Osteoblast (primary cell): ENCODE data around the gene TRAF1. TPM values are rescaled to one million over a fixed set of nuclear protein-coding genes. Genes with fewer than 3 reads are reported as not detected.

Experiments
- DNase-seq: peaks from one replicate; pipeline ENCODE4 v3.0.0; 2011; ENCODE audit warnings: low spot score, mixed read lengths; ENCODE audit not compliant: insufficient read length; ENCODE audit errors: missing footprints
- H2AFZ ChIP-seq: 2 replicates; pipeline ENCODE4 v1.6.0; 2011; ENCODE audit warnings: mild to moderate bottlenecking, low read length
- H3K27ac ChIP-seq: 2 replicates; pipeline ENCODE4 v1.5.1; 2011; ENCODE audit warnings: mild to moderate bottlenecking, low read depth, low read length, moderate library complexity
- H3K27me3 ChIP-seq: 2 replicates; pipeline ENCODE4 v1.6.0; 2012; ENCODE audit warnings: mild to moderate bottlenecking, control low read depth, inconsistent platforms, low read length, moderate library complexity; ENCODE audit not compliant: insufficient read depth
- H3K36me3 ChIP-seq: 2 replicates; pipeline ENCODE4 v1.5.1; 2011; ENCODE audit warnings: mild to moderate bottlenecking, low read length, control low read depth, moderate library complexity; ENCODE audit not compliant: insufficient read depth
- H3K4me1 ChIP-seq: 2 replicates; pipeline ENCODE4 v1.5.1; 2011; ENCODE audit warnings: mild to moderate bottlenecking, low read length, control low read depth, moderate library complexity; ENCODE audit not compliant: insufficient read depth
- H3K4me2 ChIP-seq: 2 replicates; pipeline ENCODE4 v1.6.0; 2011; ENCODE audit warnings: mild to moderate bottlenecking, low read length; ENCODE audit not compliant: insufficient read depth
- H3K4me3 ChIP-seq: fragments of 200-600 bp; sonication (generic); 3 replicates; pipeline ENCODE4 v1.5.1; 2012; ENCODE audit warnings: mild to moderate bottlenecking, low read length, inconsistent platforms; ENCODE audit not compliant: insufficient read depth
- H3K79me2 ChIP-seq: 2 replicates; pipeline ENCODE4 v1.6.0; 2012; ENCODE audit warnings: mild to moderate bottlenecking, low read length, control low read depth, inconsistent platforms; ENCODE audit not compliant: insufficient read depth
- H3K9me3 ChIP-seq: 2 replicates; pipeline ENCODE4 v1.5.1; 2011; ENCODE audit warnings: low read depth, low read length, control low read depth
- H4K20me1 ChIP-seq: 2 replicates; pipeline ENCODE4 v1.6.0; 2012; ENCODE audit warnings: mild to moderate bottlenecking, low read length, control low read depth; ENCODE audit not compliant: insufficient read depth
- total RNA-seq: library from RNA; depleted of rRNA; stranded (reverse); fragments of >200 nt; gene quantifications from 2 replicates; pipeline ENCODE4 v1.2.3, GENCODE V29; 2012
- TF ChIP-seq, protein P1 (sequence below): IDR thresholded peaks from 2 replicates; pipeline ENCODE4 v1.5.1; 2011; ENCODE audit warnings: mild to moderate bottlenecking, low read depth, low read length, moderate library complexity; ENCODE audit errors: extremely low read depth

TRAF1 gene
- total RNA-seq, 1 donor = 1.8 TPM

DNA sequence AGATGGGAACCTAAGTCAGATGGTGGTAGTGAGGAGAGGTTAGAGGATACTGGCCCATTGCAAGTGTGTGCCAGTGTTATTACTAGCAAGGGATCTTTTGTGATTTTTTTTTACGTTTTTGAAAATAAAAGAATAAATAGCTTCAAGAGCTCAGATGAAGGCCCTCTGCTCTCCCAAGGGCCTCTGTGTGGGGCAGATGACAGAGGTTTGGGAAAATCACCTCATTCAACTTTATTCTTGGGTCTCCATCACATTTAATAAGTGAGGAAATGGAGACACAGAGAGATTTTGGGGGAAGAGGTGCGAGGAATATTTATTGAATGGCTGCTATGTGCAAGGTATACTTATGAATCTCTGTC lies 10.1 kb upstream of the TRAF1 start:
- Histone ChIP-seq H3K79me2 (no peaks in the 10 kb centered on the region), H3K27ac (peak overlapping the region; percentile 86), H3K4me1 (peaks cover 59% of the 10 kb centered on the region), H3K9me3 (no peaks in the 10 kb centered on the region), H3K4me2 (no peak overlapping the region), H3K27me3 (no peaks in the 10 kb centered on the region), H4K20me1 (no peaks in the 10 kb centered on the region), H3K4me3 (no peak overlapping the region), H3K36me3 (no peaks in the 10 kb centered on the region), H2AFZ (no peak overlapping the region)
- no peak for DNase-seq
- TF ChIP-seq, protein P1, sequence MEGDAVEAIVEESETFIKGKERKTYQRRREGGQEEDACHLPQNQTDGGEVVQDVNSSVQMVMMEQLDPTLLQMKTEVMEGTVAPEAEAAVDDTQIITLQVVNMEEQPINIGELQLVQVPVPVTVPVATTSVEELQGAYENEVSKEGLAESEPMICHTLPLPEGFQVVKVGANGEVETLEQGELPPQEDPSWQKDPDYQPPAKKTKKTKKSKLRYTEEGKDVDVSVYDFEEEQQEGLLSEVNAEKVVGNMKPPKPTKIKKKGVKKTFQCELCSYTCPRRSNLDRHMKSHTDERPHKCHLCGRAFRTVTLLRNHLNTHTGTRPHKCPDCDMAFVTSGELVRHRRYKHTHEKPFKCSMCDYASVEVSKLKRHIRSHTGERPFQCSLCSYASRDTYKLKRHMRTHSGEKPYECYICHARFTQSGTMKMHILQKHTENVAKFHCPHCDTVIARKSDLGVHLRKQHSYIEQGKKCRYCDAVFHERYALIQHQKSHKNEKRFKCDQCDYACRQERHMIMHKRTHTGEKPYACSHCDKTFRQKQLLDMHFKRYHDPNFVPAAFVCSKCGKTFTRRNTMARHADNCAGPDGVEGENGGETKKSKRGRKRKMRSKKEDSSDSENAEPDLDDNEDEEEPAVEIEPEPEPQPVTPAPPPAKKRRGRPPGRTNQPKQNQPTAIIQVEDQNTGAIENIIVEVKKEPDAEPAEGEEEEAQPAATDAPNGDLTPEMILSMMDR = no peak

DNA sequence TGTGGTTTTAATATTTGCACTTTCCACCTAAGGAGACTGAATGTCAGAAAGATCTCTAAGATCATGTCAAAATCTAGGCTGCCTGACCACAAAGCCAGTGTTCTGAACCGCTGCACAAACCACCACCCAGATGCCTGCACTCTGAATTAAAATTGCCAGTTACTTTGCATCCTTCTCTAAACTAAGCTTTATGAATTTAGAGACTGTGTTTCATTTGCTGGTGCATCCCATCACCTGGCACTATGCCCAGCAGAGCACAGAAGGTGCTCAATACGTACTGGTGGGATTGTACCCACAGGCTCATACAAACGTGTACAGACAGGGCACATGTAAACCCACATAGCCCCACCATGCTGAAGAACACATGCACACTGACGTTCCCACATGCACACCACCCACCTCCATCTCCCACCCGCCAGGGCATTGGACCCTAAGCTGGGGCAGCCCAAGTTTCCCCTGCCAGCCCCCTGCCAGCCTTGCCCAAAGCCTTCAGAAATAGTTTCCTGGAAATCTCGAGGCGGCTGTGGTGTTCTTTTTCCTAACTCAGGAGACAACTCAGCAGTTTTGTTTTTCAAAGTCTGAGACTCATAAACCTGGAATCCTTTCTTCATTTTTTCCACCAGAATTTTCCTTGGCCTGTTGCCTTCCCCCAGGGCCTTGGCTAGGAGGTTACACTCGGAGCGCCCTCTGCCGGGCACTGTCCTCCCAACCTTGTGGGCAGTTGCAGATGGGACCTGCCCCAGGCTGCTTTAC lies 9.6 kb upstream of the TRAF1 start:
- peak overlapping the region; percentile 84 for H3K4me2 ChIP-seq
- TF ChIP-seq, protein P1 = peak; percentile 98
- H3K27ac ChIP-seq = peak overlapping the region; percentile 86
- H3K36me3 ChIP-seq = no peaks in the 10 kb centered on the region
- no peaks in the 10 kb centered on the region for H4K20me1 ChIP-seq
- peaks cover 59% of the 10 kb centered on the region for H3K4me1 ChIP-seq
- H2AFZ ChIP-seq = no peak overlapping the region
- peak; percentile 93 for DNase-seq
- peak overlapping the region; percentile 56 for H3K4me3 ChIP-seq
- H3K27me3 ChIP-seq = no peaks in the 10 kb centered on the region
- H3K9me3 ChIP-seq = no peaks in the 10 kb centered on the region
- H3K79me2 ChIP-seq = no peaks in the 10 kb centered on the region

DNA sequence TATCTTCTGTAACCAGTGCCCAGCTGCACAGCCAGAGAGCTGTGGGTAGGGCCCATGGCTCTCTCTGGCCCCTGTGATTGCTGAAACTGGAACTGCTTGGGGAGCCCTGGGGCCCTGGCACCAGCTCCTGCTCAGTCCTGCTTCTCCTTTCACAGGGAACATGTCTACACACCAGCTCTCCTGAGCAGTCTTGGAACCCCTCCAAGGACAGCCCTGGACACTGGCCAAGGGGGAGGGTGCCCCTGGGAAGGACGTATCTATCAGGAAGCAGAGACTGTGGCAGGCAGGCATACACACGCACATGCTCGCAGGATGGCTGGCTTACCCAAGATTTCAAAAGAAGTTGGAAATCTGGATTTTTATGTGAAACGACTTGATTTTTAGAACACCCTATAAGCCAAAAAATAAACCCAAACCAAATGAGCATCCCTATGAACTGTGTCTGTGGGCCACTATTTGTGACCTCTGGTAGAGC lies 8.8 kb upstream of the TRAF1 start:
- H3K79me2 ChIP-seq = no peaks in the 10 kb centered on the region
- peak; percentile 89 for DNase-seq
- TF ChIP-seq, protein P1 = no peak
- peak overlapping the region; percentile 56 for H3K4me3 ChIP-seq
- H3K27ac ChIP-seq = peak overlapping the region; percentile 86
- H2AFZ ChIP-seq = no peak overlapping the region
- peaks cover 56% of the 10 kb centered on the region for H3K4me1 ChIP-seq
- H3K4me2 ChIP-seq = peak overlapping the region; percentile 84
- no peaks in the 10 kb centered on the region for H3K27me3 ChIP-seq
- no peaks in the 10 kb centered on the region for H3K36me3 ChIP-seq
- no peaks in the 10 kb centered on the region for H3K9me3 ChIP-seq
- no peaks in the 10 kb centered on the region for H4K20me1 ChIP-seq

DNA sequence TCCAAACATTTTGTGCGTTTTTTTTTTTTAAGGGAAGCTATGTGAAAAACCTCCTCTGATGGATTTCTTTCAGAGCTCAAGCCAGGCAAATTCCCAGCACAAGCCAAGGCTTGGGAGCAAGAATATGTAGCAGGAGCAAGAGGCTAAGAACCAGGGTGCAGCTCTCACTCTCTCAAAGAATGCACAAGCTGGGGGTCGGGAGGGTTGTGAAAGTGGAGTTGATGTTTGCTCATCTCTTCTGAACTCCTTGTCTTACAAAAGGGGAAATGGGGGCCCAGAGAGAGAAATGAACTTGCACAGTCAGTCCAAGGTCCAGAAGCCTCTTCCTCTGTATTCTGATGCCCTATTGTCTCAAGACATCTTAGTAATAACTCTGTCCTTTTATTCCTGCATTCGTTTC lies 7.7 kb upstream of the TRAF1 start:
- Histone ChIP-seq H3K4me3 (no peak overlapping the region), H3K4me2 (no peak overlapping the region), H3K79me2 (no peaks in the 10 kb centered on the region), H2AFZ (no peak overlapping the region), H3K27ac (no peak overlapping the region), H4K20me1 (no peaks in the 10 kb centered on the region), H3K27me3 (no peaks in the 10 kb centered on the region), H3K36me3 (no peaks in the 10 kb centered on the region), H3K4me1 (peaks cover 58% of the 10 kb centered on the region), H3K9me3 (no peaks in the 10 kb centered on the region)
- DNase-seq = no peak
- TF ChIP-seq, protein P1 = no peak
